HS-27A (cell line): Measurements from ENCODE around the gene GPR89B.
"Not testable (repeated sequence)": the region's sequence is repeated elsewhere in the genome, so short reads cannot be mapped to it uniquely, and the experiment has no call there.

Experiments used
- DNase-seq: peaks from one replicate; pipeline ENCODE4 v3.0.0-alpha.2; 2012; ENCODE audit warnings: low read depth, missing footprints

Gene GPR89B

GRCh38 chr1:147928236-147929132 lies at the start of gene GPR89B:
Gene GPR89B, plus strand, starts transcription at chr1:147928420. Its CDS starts 117 bp downstream, at chr1:147928537.
- peak; percentile 46 for DNase-seq

GRCh38 chr1:147879911-147880310 lies 48.3 kb upstream of the GPR89B start:
- no peak for DNase-seq

- no peak for DNase-seq
Measured at GRCh38 chr1:147882535-147882934, 45.7 kb upstream of the GPR89B start.

DNA sequence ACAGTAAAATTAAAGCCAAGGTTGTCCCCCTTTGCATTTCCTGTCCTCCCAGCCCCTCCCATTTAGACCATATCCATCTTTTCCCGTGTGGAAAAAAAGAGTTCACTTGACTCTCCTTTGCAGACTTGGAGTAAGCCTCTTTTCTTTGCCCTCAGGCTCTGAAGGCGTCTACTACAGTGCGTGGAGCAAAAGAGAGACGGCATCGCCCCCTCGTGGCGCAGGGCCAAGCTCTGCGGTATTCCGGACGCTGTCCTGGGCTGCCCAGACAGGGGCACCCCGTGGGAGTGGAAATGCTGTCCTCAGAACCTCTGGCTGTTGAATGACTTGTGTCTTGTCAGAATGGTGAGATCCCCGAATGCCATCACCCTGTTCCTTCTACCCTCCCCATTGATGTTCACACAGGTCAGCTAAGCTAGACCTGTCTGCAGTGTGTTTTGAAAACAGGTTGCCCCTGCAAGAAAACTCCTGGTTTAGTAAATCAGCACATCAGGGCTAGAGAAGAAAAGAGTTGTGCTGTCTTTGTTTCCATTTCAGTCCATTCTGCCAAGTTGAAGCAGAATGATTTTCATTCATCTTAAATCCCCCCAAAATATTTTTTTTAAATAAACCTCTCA lies 37.9 kb upstream of the GPR89B start:
- DNase-seq = no peak

DNA sequence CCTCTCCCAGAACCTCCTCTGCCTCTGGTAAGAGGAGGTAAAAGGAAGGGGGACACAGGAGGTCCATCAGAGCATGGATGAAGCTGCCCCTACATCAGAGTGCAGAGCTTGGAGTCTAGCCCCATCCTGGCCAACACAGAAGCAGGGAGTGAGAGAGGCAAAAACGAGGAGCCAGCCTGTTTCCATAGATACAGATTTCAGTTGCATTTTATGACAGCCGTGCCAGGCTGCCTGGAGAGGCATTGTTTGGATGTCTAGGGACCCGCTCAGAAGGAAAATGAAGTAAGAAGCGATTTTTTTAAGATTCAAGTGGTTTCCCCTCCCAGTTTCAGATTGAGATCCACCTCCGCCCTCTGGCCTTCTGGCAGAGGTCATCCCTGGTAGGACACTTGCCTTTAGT lies 37.1 kb upstream of the GPR89B start:
- no peak for DNase-seq

DNA sequence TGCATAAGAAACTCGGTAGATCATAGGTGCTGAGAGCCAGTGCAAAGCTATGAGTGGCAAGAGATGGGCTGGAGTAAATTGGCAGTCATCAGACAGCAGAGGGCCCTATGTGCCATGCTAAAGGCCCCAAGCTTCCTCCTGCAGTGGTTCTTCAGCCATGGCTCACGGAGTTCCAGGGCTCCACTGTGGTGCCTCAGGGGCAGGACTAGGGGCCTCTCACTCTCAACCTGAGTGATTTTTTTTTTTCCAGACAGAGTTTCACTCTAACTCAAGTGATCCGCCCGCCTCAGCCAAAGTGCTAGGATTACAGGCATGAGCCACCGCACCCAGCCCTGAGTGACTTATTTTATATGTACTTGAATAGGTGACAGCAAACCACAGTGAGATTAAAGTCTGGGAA lies 36.0 kb upstream of the GPR89B start:
- no peak for DNase-seq

- no peak for DNase-seq
Measured at GRCh38 chr1:147892731-147893214, 35.4 kb upstream of the GPR89B start.

DNA sequence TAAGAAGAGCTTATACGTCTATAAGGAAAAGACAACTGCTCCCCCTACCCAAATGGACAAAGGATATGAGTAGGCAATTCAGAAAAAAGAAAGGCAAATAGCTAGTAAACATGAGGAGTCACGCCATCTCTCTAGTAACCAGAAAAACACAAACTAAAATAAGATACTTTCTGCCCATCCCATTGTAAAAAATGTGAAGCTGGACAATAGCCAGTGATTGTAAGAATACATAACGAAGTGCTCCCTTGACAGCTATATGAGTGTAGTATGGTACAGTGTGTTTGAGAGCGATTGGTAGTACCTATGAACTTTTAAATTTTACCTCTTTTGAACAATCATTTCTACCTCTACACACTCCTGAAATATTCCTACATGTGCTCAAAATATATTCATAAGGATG lies 33.1 kb upstream of the GPR89B start:
- no peak for DNase-seq

DNA sequence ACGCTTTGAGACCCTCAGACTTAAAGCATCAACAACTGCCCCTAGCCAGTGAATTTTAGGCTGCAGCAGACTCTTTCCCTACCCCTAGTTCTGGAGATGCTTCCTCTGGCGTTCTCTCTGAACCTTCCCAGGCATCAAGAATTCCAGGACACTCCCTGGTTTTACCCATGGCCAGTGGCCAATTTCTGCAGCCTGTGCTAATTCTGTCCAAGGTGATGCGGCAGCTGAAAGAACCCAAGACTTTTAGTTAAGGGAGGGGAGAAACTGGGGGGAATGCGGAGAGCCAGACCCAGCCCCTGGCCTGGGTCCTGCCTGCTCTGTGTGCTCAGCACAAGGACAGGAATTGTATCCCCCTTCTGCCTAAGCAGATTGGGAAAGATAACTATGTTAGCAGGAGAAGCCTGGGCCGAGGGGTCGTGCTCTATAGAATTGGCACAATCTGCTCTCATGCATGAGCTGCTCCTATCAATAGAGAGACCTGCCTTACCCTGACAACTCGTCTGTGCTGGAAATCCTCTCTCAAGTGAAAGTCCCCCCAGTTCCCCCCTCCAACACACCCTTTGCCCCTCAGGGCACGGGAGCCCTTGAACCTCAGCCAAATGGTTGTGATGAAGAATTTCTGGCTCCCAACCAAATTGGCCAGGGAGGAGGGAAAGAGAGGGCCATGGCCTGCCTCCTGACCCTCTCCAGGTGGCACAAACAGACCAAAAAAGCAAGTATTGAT lies 31.0 kb upstream of the GPR89B start:
- no peak for DNase-seq

DNA sequence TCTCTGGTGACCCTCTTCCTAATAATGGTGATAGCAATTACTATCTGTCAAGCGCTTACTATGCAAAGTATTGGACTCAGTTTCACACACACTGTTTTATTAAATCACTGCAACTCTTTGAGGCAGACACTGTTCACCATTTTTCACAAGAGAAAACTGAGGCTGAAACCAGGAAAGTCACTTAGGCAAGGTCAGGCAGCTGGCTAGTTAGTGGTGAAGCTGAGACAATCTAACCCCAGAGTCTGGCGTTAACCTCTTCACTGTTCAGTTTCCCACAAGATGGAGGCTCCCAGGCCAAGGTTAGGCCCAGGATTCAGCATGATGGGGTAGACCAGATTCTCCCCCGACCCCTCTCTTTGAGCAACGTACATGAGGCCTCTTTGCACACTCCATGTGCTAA lies 30.4 kb upstream of the GPR89B start:
- no peak for DNase-seq

DNA sequence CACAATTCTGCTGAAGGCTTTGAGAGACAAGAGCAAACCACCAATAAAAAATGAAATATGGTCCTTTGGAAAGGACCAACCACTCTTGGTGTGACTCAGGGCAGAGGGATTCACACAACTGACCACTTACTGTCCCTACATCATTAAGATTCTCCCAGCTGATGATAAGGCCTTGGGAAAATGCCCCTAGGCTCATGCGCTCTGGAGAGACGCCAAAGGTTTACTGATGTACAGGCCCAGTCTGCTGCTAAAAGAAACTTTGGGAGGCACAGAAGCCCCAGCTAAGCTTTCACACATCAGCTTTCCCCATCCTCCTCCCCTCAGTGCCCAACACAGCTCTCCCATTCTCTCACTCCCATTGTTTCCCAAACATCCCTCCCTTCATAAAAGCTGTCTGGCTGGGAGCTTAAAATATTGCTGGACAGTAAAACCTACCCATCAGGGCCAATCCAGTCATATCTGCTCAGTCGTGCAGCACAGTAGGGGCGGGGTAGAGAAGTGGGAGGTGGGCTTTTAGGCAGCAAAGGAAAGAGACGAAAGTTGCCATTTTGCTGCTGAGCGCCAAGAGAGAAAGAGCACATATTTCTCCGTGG lies 25.9 kb upstream of the GPR89B start, which contains the start of gene GJA8:
TSS of gene GJA8 (plus strand) at position 543 of the 593 bp plus-strand sequence. CDS start 5,161 bp downstream, outside the sequence.
- no peak for DNase-seq

DNA sequence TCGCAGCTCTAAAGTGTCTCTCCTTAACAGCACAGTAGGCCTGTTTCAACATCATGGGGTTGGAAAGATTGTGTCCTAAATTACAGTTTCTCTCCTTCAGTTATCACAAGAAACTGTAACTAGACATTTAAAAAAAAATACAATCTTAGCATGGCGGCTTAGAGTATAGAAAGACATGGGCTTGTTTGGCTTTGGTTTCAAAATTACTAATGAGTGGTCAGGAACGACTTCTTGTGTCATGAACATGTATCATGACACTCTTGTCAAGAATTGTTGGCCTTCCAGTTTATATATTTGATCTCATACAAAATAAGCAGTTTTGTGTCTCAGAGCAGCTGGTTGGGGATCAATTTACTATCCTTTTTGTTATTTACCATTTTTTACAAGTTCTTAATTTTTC lies 23.5 kb upstream of the GPR89B start:
- DNase-seq = no peak

DNA sequence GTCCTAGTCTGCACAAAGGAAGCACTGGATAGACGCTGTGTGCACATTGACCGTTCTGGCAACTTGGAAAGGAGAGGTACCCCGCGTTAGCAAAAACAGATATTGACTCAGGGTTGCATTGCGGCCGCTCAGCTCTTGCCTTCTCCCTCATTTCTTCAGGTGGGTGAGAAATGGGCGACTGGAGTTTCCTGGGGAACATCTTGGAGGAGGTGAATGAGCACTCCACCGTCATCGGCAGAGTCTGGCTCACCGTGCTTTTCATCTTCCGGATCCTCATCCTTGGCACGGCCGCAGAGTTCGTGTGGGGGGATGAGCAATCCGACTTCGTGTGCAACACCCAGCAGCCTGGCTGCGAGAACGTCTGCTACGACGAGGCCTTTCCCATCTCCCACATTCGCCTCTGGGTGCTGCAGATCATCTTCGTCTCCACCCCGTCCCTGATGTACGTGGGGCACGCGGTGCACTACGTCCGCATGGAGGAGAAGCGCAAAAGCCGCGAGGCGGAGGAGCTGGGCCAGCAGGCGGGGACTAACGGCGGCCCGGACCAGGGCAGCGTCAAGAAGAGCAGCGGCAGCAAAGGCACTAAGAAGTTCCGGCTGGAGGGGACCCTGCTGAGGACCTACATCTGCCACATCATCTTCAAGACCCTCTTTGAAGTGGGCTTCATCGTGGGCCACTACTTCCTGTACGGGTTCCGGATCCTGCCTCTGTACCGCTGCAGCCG lies 20.3 kb upstream of the GPR89B start:
- DNase-seq = no peak

- no peak for DNase-seq
Measured at GRCh38 chr1:147912553-147912952, 15.7 kb upstream of the GPR89B start.

- no peak for DNase-seq
Measured at GRCh38 chr1:147913362-147913942, 14.8 kb upstream of the GPR89B start.

DNA sequence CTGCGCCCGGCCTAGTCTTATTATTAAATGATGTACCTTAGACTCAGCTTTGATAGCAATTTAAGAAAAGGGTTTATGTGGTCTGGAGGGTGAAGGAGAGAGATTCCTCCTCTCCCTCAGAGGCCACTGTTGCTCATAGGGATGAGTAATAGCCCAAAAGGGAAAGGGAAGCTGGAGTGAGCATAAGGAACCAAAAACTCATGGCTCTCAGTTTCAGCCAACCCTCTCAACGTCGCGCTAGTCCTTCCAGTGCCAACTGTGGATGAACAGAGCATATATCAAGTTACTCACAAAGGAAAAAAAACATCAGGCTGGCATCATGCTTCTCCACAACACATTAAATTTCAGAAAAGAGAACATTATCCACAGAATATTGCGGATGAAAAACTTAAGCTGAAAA lies 8.3 kb upstream of the GPR89B start:
- DNase-seq = no peak

- no peak for DNase-seq
Measured at GRCh38 chr1:147924813-147925212, 3.4 kb upstream of the GPR89B start.

GRCh38 chr1:147927215-147927614 lies 1.0 kb upstream of the GPR89B start:
- DNase-seq = not testable (repeated sequence)

DNA sequence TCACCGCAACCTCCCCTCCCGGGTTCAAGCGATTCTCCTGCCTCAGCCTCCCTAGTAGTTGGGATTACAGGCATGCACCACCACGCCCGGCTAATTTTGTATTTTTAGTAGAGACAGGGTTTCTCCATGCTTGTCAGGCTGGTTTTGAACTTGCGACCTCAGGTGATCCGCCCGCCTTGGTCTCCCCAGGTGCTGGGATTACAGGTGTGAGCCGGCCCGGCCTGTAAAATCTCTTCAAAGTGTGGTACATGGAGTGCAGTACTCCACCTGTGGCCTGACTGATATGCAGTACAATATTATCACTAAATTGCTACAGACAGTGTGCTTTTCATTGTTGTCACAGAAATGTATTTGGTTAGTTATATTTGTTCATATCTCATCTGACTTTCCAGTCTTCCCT lies 531 bp upstream of the GPR89B start:
- DNase-seq = not testable (repeated sequence)

- DNase-seq = not testable (repeated sequence)
Measured at GRCh38 chr1:147931137-147931536, 2.9 kb downstream of the GPR89B start.

GRCh38 chr1:147935296-147935695 lies 7.1 kb downstream of the GPR89B start:
- not testable (repeated sequence) for DNase-seq
